Tibial nerve (tissue), 4 donors: ENCODE data around the gene CDCA7.

Experiments
- EP300 ChIP-seq, 2 donors: sonication (generic); formaldehyde crosslinking; IDR thresholded peaks; one replicate each; pipeline ENCODE4 v1.6.1; 2017; ENCODE audit warnings: antibody characterized with exemption in 2 of 2, mild to moderate bottlenecking in 1 of 2
- POLR2A ChIP-seq, 2 donors: fragments of 450-650 bp; IDR thresholded peaks; one replicate each; pipeline ENCODE4 v1.6.1; 2017; ENCODE audit warnings: antibody characterized with exemption in 2 of 2, mild to moderate bottlenecking in 2 of 2, moderate library complexity in 2 of 2
- TF ChIP-seq, protein P1 (sequence below), 5 experiments: fragments of 200-600 bp in 3 of 5; fragments of 450-650 bp in 2 of 5; sonication (generic) in 3 of 5; IDR thresholded peaks; one replicate each; pipeline ENCODE4 v1.5.1; 2016 to 2019; ENCODE audit warnings: antibody characterized with exemption in 5 of 5, mild to moderate bottlenecking in 3 of 5, moderate library complexity in 2 of 5

DNA sequence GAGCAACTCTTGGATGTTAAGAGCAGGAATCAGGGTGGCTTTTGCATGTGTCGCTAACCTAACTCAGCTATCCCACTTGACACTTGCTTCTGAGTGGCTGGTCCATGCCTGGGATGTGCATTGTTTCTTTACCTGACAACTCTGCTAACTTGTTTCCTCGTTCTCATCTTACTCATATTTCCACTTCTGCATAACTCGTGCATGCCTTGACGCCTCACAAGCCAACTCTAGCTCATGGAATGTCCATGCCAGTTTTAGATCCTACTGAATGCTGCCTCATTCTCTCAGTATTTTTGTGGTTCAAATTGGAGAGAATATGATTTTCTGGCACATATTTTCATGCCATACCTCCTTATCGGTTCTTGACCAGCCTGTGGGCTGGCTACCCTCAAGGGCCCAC lies 52.5 kb downstream of the CDCA7 start:
- TF ChIP-seq, protein P1, sequence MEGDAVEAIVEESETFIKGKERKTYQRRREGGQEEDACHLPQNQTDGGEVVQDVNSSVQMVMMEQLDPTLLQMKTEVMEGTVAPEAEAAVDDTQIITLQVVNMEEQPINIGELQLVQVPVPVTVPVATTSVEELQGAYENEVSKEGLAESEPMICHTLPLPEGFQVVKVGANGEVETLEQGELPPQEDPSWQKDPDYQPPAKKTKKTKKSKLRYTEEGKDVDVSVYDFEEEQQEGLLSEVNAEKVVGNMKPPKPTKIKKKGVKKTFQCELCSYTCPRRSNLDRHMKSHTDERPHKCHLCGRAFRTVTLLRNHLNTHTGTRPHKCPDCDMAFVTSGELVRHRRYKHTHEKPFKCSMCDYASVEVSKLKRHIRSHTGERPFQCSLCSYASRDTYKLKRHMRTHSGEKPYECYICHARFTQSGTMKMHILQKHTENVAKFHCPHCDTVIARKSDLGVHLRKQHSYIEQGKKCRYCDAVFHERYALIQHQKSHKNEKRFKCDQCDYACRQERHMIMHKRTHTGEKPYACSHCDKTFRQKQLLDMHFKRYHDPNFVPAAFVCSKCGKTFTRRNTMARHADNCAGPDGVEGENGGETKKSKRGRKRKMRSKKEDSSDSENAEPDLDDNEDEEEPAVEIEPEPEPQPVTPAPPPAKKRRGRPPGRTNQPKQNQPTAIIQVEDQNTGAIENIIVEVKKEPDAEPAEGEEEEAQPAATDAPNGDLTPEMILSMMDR (IDR thresholded peaks at IDR 0.05): no peak
- TF ChIP-seq POLR2A (IDR thresholded peaks at IDR 0.05) (no peak), EP300 (IDR thresholded peaks at IDR 0.05) (no peak)
